Sigmoid colon (tissue), 7 donors: ENCODE measurements around the gene EHD1. TPM values are rescaled to one million over a fixed set of nuclear protein-coding genes. Genes with fewer than 3 reads are reported as not detected.
"Not testable (repeated sequence)": the region's sequence is repeated elsewhere in the genome, so short reads cannot be mapped to it uniquely, and the experiment has no call there.

Experiments used
- DNase-seq: peaks from one replicate; pipeline ENCODE4 v3.0.0-alpha.2; 2019
- H3K27ac ChIP-seq, 4 donors: fragments of 200-600 bp; sonication (generic); one replicate each; pipeline ENCODE4 v1.5.1; 2016 to 2019; ENCODE audit warnings: mild to moderate bottlenecking in 1 of 4
- H3K27me3 ChIP-seq, 3 donors: fragments of 200-600 bp; sonication (generic); one replicate each; pipeline ENCODE4 v1.5.1; 2019; ENCODE audit warnings: mild to moderate bottlenecking in 1 of 3
- H3K36me3 ChIP-seq, 4 donors: fragments of 200-600 bp; sonication (generic); one replicate each; pipeline ENCODE4 v1.5.1; 2016 to 2019
- H3K4me1 ChIP-seq, 4 donors: fragments of 200-600 bp; sonication (generic); one replicate each; pipeline ENCODE4 v1.5.1; 2017 to 2019
- H3K4me3 ChIP-seq, 4 donors: fragments of 200-600 bp; sonication (generic); one replicate each; pipeline ENCODE4 v1.5.1; 2017 to 2019; ENCODE audit warnings: mild to moderate bottlenecking in 2 of 4, moderate library complexity in 1 of 4
- H3K9me3 ChIP-seq, 4 donors: fragments of 200-600 bp in 3 of 4; sonication (generic) in 3 of 4; one replicate each; pipeline versions ENCODE4 v1.5.1 to v1.6.1; 2013 to 2019
- CTCF ChIP-seq, 4 experiments: fragments of 450-650 bp in 3 of 4; fragments of 200-600 bp in 1 of 4; IDR thresholded peaks; one replicate each; pipeline ENCODE4 v1.5.1; 2016 to 2019; ENCODE audit warnings: antibody characterized with exemption in 4 of 4, mild to moderate bottlenecking in 3 of 4, moderate library complexity in 2 of 4
- EP300 ChIP-seq, 4 donors: sonication (generic); formaldehyde crosslinking; IDR thresholded peaks; one replicate each; pipeline ENCODE4 v1.6.1; 2017; ENCODE audit warnings: antibody characterized with exemption in 4 of 4
- POLR2A ChIP-seq, 2 donors: fragments of 450-650 bp; IDR thresholded peaks; one replicate each; pipeline ENCODE4 v1.6.1; 2016; ENCODE audit warnings: antibody characterized with exemption in 2 of 2, mild to moderate bottlenecking in 2 of 2, moderate library complexity in 2 of 2
- POLR2AphosphoS5 ChIP-seq, 4 donors: sonication (generic); formaldehyde crosslinking; IDR thresholded peaks; one replicate each; pipeline ENCODE4 v1.6.1; 2017; ENCODE audit warnings: antibody characterized with exemption in 4 of 4
- WGBS, 2 donors: extraction: QIAGEN DNeasy Blood & Tissue Kit; methylation state at CpG; one replicate each; pipeline ENCODE4 v1.1.7; 2013; 5-methylcytosine and 5-hydroxymethylcytosine counted together
- intact Hi-C: fragments of 100-400 bp; cut with DNase I; formaldehyde crosslinking; loops from one replicate; pipeline ENCODE4 v1.15.1; 2023
- polyA plus RNA-seq, 3 donors: library from polyadenylated mRNA; stranded (reverse); fragments of 200-250 nt; gene quantifications; one replicate each; pipeline ENCODE4 v1.2.3, GENCODE V29; 2013
- total RNA-seq, 4 donors: library from RNA; depleted of rRNA; stranded (reverse); fragments of >200 nt; gene quantifications; one replicate each; pipeline ENCODE4 v1.1.0, GENCODE V29; 2016
- donor health status: healthy with polysubstance abuse.
- donor health status: Bipolar disorder and iron deficiency.
- donor health status: healthy.

EHD1 gene
- total and polyA plus RNA-seq, 7 donors = 27.0 to 73.1 (median 40.0) TPM

- WGBS, 2 donors = 52 to 64% methylated on average over 6 of the region's 6 CpGs
- TF ChIP-seq POLR2AphosphoS5 (IDR thresholded peaks at IDR 0.05) (no peak), POLR2A (IDR thresholded peaks at IDR 0.05) (no peak), CTCF (IDR thresholded peaks at IDR 0.05) (no peak), EP300 (IDR thresholded peaks at IDR 0.05) (no peak)
- no peak for DNase-seq
- Histone ChIP-seq H3K4me1 (peaks cover 0 to 56% (median 36%) of the 10 kb centered on the region in 4 donors), H3K27ac (peak overlapping the region in 2 of 4 donors; percentile 67 to 97), H3K4me3 (no peak overlapping the region), H3K27me3 (peaks cover 0 to 10% (median 0%) of the 10 kb centered on the region in 3 donors), H3K9me3 (no peaks in the 10 kb centered on the region), H3K36me3 (peaks cover 0 to 10% (median under 1%) of the 10 kb centered on the region in 4 donors)
- intact Hi-C loops = loop anchor here (10.0 kb wide), 1 partner anchor 266 kb away; the partner anchor contains the start of genes TM7SF2 and ZNHIT2
Measured at GRCh38 chr11:64848214-64848825, 30.1 kb downstream of the EHD1 start.

GRCh38 chr11:64846998-64847666 is 31.3 kb downstream of the EHD1 start:
- H3K4me1 ChIP-seq = peaks cover 0 to 52% (median 35%) of the 10 kb centered on the region in 4 donors

DNA sequence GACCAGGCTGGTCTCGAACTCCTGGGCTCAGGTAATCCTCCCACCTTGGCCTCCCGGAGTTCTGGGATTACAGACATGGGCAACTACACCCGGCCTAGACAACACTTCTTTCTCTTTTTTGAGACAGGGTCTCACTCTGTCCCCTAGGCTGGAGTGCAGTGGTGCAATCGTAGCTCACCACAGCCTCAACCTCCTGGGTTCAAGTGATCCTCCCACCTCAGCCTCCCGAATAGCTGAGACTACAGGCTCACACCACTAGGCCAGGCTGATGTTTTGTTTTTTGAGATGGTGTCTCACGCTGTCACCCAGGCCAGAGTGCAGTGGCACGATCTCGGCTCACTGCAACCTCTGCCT is 32.7 kb downstream of the EHD1 start:
- 77 to 90% methylated on average over 8 of the region's 8 CpGs for whole genome bisulfite sequencing, 2 donors
- not testable (repeated sequence) for DNase-seq, H3K9me3 ChIP-seq, H3K27me3 ChIP-seq, H3K27ac ChIP-seq, H3K36me3 ChIP-seq, H3K4me3 ChIP-seq
- intact Hi-C loops = loop anchor here (2.0 to 10.0 kb wide), 2 partner anchors 151 to 269 kb away; partner anchors contain the start of genes BATF2, TM7SF2 and ZNHIT2
- H3K4me1 ChIP-seq = peaks cover 0 to 38% (median 28%) of the 10 kb centered on the region in 4 donors

More at GRCh38 chr11:64846998-64847666, 31.3 kb downstream of the EHD1 start:
- peak; percentile 92 to 97 (median 96) for TF ChIP-seq CTCF (IDR thresholded peaks at IDR 0.05)
- TF ChIP-seq EP300 (IDR thresholded peaks at IDR 0.05) = no peak
- no peak for TF ChIP-seq POLR2A (IDR thresholded peaks at IDR 0.05)
- TF ChIP-seq POLR2AphosphoS5 (IDR thresholded peaks at IDR 0.05) = no peak
- Histone ChIP-seq H3K27me3 (peaks cover 0 to 10% (median 0%) of the 10 kb centered on the region in 3 donors), H3K9me3 (no peaks in the 10 kb centered on the region), H3K36me3 (no peaks in the 10 kb centered on the region), H3K4me3 (no peak overlapping the region), H3K27ac (peak overlapping the region in 2 of 4 donors; percentile 10 to 22)
- 14 to 27% methylated on average over 13 of the region's 13 CpGs for WGBS, 2 donors
- intact Hi-C loops = loop anchor here (1.0 to 10.0 kb wide), 4 partner anchors 41 to 268 kb away; partner anchors contain the start of genes BATF2, TM7SF2 and ZNHIT2
- peak; percentile 96 for DNase-seq

DNA sequence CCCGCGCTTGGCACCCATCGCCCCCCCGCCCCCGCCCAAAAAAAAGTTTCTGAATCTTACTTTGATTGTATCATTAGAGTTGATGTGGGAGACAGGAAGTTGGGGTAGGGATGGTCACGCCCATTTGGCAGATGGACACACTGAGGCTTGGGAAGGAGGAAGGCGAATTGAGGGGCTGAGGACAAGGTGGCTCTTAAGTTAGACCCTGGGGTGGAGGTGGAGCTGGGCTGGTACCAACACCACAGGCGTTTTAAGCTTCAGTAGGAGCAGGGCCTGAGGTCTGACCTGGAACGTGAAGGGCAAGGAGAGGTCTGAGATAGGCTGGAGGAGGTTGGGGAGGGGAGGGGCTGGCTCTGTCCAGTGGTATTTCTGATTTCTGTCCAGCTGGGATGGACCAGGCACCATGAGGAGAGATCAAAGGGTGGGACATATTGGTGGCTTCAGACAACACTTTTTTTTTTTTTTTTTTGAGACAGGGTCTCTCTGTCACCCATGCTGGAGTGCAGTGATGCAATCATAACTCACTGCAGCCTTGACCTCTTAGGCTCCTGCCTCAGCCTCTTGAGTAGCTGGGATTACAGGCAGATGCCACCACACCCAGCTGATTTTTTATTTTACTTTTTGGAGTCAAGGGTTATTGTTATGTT is 33.2 kb downstream of the EHD1 start:
- Histone ChIP-seq H3K4me1 (peaks cover 0 to 33% (median 23%) of the 10 kb centered on the region in 4 donors), H3K27me3 (peaks cover 0 to 10% (median 0%) of the 10 kb centered on the region in 3 donors), H3K27ac (peak overlapping the region in 1 of 4 donors; percentile 53), H3K9me3 (no peaks in the 10 kb centered on the region), H3K36me3 (no peaks in the 10 kb centered on the region), H3K4me3 (peak overlapping the region in 3 of 4 donors; percentile 33 to 56 (median 39))
- WGBS, 2 donors = 14 to 25% methylated on average over 9 of the region's 9 CpGs
- TF ChIP-seq POLR2A (IDR thresholded peaks at IDR 0.05) = no peak
- no peak for TF ChIP-seq EP300 (IDR thresholded peaks at IDR 0.05)
- no peak for TF ChIP-seq CTCF (IDR thresholded peaks at IDR 0.05)
- TF ChIP-seq POLR2AphosphoS5 (IDR thresholded peaks at IDR 0.05) = no peak
- intact Hi-C loops = loop anchor here (10.0 kb wide), 1 partner anchor 270 kb away; the partner anchor contains the start of genes TM7SF2 and ZNHIT2
- no peak for DNase-seq
